ENCODE measurements around the gene PPP2R1B.

DNA sequence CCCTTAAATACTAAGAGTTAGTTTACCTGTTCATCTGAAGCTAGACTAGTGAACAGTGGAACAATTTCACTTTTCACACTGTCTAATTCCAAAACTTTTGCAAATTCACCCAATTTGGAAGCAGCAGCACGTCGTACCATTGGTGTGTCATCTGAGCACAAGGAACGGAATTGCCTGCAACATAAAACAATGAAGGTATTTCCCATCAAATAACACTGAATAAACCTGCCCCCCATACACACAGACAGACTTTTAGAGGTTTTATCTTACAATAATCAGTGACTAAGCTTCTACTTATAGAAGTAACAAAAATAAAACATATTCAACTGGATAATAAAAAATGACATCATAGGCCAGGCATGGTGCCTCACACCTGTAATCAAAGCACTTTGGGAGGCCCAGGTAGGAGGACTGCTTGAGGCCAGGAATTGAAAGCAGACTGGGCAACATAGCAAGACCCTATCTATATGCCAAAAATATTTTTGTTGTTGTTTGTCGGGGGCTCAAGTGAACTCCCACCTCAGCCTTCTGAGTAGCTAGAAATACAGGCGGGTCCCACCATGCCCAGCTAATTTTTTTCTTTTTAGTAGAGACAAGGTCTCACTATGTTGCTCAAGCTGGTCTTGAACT is 6.3 kb downstream of the PPP2R1B start:
- TF ChIP-seq CTCF (optimal IDR thresholded peaks at IDR 0.05 in 1 of 3, IDR thresholded peaks at IDR 0.05 in 1 of 3, conservative IDR thresholded peaks at IDR 0.05 in 1 of 3; ENCODE audit: extremely low read depth in 1 of 3, insufficient read depth in 2 of 3, low read length in 3 of 3): no peak
- TF ChIP-seq EZH2 (IDR thresholded peaks at IDR 0.05; ENCODE audit: low read length): no peak
